H1 (cell line): ENCODE results near the gene SMIM38.

ENCODE experiments used
- BACH1 ChIP-seq: IDR thresholded peaks from 2 replicates; pipeline ENCODE4 v1.6.1; 2012; ENCODE audit warnings: low read length, improper control_type of control experiment
- BCL11A ChIP-seq, 2 experiments: IDR thresholded peaks; one replicate each; pipeline ENCODE4 v1.6.1; 2011; ENCODE audit warnings: low read depth in 2 of 2, low read length in 2 of 2, mild to moderate bottlenecking in 2 of 2
- EZH2 ChIP-seq: fragments of 200-600 bp; sonication (generic); IDR thresholded peaks from 2 replicates; pipeline ENCODE4 v1.7.1; 2012; ENCODE audit warnings: low read depth, mild to moderate bottlenecking, moderate library complexity, low read length, inconsistent platforms; ENCODE audit not compliant: severe bottlenecking
- JUN ChIP-seq: IDR thresholded peaks from 2 replicates; pipeline ENCODE4 v1.6.1; 2011; ENCODE audit warnings: low read depth, mild to moderate bottlenecking, improper control_type of control experiment, low read length
- MAFK ChIP-seq: IDR thresholded peaks from 2 replicates; pipeline ENCODE4 v1.6.1; 2012; ENCODE audit warnings: low read depth, mild to moderate bottlenecking, improper control_type of control experiment, low read length
- PHF8 ChIP-seq: fragments of 200-600 bp; sonication (generic); conservative IDR thresholded peaks from 2 replicates; pipeline ENCODE4 v1.7.1; 2012; ENCODE audit warnings: low read depth, mild to moderate bottlenecking, inconsistent platforms, low read length, moderate library complexity
- POLR2A ChIP-seq, 2 experiments: IDR thresholded peaks; 1 replicate in 1 of 2; 2 replicates in 1 of 2; pipeline ENCODE4 v1.6.1; 2011; ENCODE audit warnings: low read depth in 2 of 2, low read length in 2 of 2, mild to moderate bottlenecking in 2 of 2; ENCODE audit errors: control extremely low read depth in 1 of 2
- POLR2AphosphoS5 ChIP-seq: IDR thresholded peaks from 2 replicates; pipeline ENCODE4 v1.6.1; 2011; ENCODE audit warnings: low read depth, low read length
- RXRA ChIP-seq: IDR thresholded peaks from 2 replicates; pipeline ENCODE4 v1.6.1; 2011; ENCODE audit warnings: low read depth, mild to moderate bottlenecking, low read length, moderate library complexity; ENCODE audit not compliant: insufficient read depth
- SRF ChIP-seq: IDR thresholded peaks from 2 replicates; pipeline ENCODE4 v1.6.1; 2011; ENCODE audit warnings: mild to moderate bottlenecking, low read depth, low read length, moderate library complexity
- YY1 ChIP-seq: IDR thresholded peaks from 2 replicates; pipeline ENCODE4 v1.6.1; 2011; ENCODE audit warnings: low read depth, mild to moderate bottlenecking, low read length
- TF ChIP-seq, protein P1 (sequence below), 3 experiments: IDR thresholded peaks; 1 replicate in 2 of 3; 2 replicates in 1 of 3; pipeline versions ENCODE4 v1.5.1 to v1.6.1; 2011; ENCODE audit warnings: low read length in 3 of 3, mild to moderate bottlenecking in 3 of 3, inconsistent platforms in 2 of 3, low read depth in 1 of 3, moderate library complexity in 1 of 3; ENCODE audit not compliant: insufficient read depth in 1 of 3; ENCODE audit errors: control extremely low read depth in 1 of 3

GRCh38 chr11:69127081-69127850 lies 28.5 kb upstream of the SMIM38 start:
- no peak for TF ChIP-seq POLR2A (IDR thresholded peaks at IDR 0.05; ENCODE audit: control extremely low read depth in 1 of 2, low read depth in 2 of 2, low read length in 2 of 2)
- TF ChIP-seq EZH2, result no peak
- TF ChIP-seq PHF8, result no peak
- no peak for TF ChIP-seq JUN
- TF ChIP-seq POLR2AphosphoS5, result no peak
- TF ChIP-seq, protein P1, sequence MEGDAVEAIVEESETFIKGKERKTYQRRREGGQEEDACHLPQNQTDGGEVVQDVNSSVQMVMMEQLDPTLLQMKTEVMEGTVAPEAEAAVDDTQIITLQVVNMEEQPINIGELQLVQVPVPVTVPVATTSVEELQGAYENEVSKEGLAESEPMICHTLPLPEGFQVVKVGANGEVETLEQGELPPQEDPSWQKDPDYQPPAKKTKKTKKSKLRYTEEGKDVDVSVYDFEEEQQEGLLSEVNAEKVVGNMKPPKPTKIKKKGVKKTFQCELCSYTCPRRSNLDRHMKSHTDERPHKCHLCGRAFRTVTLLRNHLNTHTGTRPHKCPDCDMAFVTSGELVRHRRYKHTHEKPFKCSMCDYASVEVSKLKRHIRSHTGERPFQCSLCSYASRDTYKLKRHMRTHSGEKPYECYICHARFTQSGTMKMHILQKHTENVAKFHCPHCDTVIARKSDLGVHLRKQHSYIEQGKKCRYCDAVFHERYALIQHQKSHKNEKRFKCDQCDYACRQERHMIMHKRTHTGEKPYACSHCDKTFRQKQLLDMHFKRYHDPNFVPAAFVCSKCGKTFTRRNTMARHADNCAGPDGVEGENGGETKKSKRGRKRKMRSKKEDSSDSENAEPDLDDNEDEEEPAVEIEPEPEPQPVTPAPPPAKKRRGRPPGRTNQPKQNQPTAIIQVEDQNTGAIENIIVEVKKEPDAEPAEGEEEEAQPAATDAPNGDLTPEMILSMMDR (IDR thresholded peaks at IDR 0.05; ENCODE audit: control extremely low read depth in 1 of 3, insufficient read depth in 1 of 3, low read depth in 1 of 3, low read length in 3 of 3), result no peak
- no peak for TF ChIP-seq BCL11A (IDR thresholded peaks at IDR 0.05; ENCODE audit: low read depth in 2 of 2, low read length in 2 of 2)
- no peak for TF ChIP-seq RXRA
- no peak for TF ChIP-seq BACH1
- no peak for TF ChIP-seq SRF
- no peak for TF ChIP-seq YY1
- TF ChIP-seq MAFK, result no peak
